Measurements from ENCODE around the gene EXOC3. TPM values are rescaled to one million over a fixed set of nuclear protein-coding genes. Genes with fewer than 3 reads are reported as not detected.
"Not testable (repeated sequence)": the region's sequence is repeated elsewhere in the genome, so short reads cannot be mapped to it uniquely, and the experiment has no call there.

Gene EXOC3
- 10 to 100 TPM; 65.2 to 75.1 TPM for total RNA-seq
- long read RNA-seq, transcript EXOC3-209 (13 exons, 2,825 nt): major isoform, 24 of 47 reads
- long read RNA-seq, partial matches to known transcripts: 13 of 47 reads
- long read RNA-seq, other reads (novel, unspliced or antisense): 4 of 47 reads

DNA sequence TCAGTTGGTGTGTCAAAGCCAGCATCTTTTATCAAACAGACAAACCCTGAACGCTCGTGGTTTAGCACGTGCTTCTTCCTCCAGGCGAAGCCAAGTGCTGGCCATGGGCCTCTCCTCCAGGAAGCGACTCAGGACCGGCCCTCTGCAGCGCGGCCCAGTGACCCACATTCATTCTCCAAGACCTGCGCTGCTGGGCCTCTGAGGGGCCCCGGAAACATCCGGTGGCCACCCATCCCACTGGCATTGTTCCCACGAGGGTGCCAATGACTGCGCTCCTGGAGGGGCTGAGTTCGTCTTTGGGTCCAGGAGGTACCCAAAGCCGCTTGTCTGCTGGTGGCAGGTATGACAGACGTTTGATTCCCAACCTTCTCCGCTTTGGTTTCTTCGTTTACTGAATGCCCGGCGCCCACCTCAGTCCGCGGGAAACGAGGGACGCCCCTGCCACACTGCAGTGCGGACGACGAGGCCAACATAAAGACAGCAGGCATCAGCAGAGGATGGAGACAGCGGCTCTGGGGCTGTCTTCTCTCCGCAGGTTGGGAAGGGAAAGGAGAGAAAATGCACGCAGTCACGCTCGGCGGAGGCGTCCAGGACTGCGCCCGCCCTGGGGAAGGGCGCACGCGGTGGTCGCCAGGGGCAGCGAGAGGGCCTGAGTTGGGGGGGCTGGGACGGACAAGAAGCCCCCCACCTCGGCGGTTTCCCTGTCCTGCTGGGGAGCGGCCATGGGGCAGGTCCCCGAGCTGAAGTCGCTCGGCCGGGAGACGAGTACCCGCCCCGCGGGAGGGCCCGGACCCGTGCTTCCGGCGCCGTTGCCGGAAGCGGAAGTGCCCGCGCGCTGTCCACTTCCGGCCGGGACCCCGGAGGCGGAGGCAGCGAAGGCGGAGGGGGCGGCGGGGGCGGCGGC is at the start of gene EXOC3:
Gene EXOC3, plus strand, starts transcription at position 842 of the 904 bp plus-strand sequence. CDS start 3,030 bp downstream, outside the sequence.
- intact Hi-C loops (cut with DNase I, micrococcal nuclease): no loop called here
- peak; percentile 67 to 81 for DNase-seq
- ATAC-seq: peak; percentile 93

DNA sequence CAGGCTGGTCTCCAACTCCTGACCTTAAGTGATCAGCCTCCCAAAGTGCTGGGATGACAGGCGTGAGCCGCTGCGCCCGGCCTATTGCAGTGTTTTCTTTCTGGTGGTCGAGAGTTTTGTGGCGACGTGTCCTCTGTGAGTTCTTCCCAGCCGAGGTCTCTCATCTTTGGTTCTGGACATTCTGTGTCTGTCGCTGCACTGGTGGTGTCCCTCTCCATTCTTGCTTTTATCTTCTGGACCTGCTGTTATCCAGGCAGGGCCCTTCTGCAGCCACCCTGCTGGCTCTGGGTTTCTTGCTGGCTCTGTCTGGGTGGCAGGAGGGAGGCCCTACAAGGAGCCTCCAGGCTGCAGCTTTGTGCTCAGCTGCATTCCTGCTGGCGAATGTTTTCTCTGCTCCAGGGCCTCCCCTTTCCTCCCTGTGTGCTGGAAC is 49.1 kb upstream of the EXOC3 start:
- intact Hi-C loops (cut with DNase I, micrococcal nuclease): no loop called here
- ATAC-seq (no peak), DNase-seq (no peak)

DNA sequence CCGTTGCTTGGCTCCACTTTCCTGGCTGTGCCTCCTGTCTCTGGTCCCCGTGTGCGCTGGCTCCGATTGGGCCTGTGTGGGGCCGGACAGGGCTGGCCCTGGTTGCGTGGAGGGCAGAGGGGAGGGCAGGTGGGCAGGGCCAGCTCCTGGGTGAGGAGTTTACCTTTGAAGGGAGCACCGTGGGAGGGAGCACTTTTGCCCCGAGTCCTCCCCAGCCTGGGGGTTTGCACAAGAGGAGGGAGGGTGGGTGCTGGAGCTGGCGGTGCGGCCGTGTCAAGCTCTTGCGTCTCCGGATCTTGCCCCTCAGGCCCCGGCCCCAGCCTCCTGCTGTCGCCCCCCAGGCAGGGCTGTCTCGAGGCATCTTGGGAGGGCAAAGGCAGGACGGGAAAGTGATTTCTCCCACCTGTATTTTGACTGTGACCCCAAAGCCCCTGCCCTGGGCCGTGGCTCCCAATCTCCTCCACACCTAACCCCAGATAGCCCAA is 48.3 kb upstream of the EXOC3 start:
- DNase-seq (no peak), ATAC-seq (no peak)
- intact Hi-C loops (cut with DNase I, micrococcal nuclease): no loop called here

DNA sequence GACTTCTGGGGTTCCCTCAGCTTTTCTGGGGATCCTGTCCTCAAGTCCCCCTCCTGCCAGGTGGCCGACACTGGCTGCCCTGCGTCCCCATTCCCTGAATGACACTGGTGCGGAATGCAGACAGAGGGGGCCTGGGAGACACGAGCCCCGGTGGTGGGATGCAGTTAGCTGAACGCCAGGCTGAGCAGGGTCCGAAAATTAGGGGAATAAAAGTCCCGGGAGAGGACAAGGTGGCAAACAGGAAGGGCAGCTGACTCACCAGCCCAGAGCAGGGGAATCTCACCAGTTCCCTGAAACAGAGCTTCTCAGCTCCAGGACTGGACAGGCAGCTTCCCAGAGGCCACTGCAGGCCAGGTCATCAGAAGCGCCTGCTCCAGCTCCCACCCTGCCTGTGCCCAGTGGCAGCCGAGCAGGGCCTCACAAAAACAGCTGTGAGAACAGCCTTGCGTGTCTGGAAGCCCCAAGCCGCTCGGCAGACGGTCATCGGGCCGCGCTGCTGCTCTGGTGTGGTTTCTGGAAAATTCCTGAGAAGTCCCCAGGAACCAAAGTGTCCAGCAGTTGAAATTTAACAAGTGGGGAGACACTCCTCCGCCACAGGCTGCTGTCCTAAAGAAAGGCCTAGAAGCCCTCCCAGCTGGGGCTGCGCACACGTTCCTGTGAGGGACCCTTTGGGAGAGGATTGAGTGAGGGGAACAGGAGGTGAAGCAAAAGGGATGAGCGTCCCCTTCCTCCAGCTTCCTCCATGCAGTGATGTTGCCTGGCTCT is 47.6 kb upstream of the EXOC3 start:
- ATAC-seq: no peak
- intact Hi-C loops (cut with DNase I, micrococcal nuclease): no loop called here
- DNase-seq: no peak

DNA sequence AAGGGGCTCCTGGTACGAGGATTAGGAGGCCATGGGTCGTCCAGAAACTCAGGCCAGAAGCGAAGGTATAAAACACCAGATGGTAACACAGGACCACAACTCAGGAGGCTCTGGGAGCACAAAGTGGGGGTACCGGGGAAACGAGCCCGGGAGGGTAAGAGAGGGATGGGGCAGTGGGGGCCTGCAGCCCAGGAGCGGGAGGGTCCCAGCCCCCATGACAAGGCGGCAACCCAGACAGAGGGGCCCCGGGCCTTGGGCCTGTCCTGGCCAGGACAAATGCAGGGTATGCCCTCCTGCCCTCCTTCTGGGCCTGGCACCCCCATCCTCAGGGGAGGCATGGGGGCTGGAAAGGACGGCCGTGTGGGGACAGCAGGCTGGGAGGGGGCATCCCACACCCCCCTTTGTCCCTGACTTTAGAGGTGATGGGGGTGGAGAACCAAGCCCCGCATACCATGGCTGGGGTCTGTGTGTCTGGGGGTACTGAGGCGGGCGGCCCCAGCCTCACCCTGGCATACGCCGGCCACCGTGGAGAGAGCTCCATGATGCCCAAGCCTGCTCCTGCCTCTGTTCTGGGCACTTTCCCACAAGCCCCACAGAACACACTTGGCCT is 47.0 kb upstream of the EXOC3 start:
- ATAC-seq: no peak
- DNase-seq: no peak
- intact Hi-C loops (cut with DNase I, micrococcal nuclease): no loop called here

DNA sequence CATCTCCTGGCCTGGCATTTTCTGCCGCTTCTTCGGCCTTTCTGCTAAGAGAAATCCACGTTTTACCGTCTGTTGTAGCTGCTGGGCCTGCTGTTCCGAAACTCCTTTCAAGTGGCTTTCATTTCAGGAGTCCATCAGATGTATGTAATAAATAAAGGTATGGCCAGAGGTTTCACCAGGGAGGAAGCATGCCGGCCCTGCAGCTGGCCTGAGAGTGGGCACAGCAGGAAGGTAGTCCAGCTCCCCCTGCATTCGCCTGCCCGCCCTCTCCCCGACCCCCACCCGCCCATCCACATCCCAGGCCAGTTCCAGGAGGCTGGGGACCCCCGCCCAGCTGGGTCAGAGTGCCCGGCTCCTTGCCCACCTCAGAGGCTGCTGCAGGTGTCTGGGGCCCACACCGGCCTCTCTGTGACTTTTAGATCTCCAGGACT is 46.4 kb upstream of the EXOC3 start:
- no peak for ATAC-seq
- DNase-seq: no peak
- intact Hi-C loops (cut with DNase I, micrococcal nuclease): no loop called here

DNA sequence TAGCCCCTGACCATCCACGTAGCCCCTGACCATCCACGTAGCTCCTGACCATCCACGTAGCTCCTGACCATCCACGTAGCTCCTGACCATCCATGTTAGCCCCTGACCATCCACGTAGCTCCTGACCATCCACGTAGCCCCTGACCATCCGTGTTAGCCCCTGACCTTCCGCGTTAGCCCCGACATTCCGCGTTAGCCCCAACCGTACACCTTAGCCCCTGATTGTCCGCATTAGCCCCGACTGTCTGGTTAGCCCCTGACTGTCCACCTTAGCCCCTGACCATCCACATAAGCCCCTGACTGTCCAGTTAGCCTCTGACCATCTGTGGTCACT is 44.9 kb upstream of the EXOC3 start:
- intact Hi-C loops (cut with DNase I, micrococcal nuclease); ATAC-seq; DNase-seq: not testable (repeated sequence)

DNA sequence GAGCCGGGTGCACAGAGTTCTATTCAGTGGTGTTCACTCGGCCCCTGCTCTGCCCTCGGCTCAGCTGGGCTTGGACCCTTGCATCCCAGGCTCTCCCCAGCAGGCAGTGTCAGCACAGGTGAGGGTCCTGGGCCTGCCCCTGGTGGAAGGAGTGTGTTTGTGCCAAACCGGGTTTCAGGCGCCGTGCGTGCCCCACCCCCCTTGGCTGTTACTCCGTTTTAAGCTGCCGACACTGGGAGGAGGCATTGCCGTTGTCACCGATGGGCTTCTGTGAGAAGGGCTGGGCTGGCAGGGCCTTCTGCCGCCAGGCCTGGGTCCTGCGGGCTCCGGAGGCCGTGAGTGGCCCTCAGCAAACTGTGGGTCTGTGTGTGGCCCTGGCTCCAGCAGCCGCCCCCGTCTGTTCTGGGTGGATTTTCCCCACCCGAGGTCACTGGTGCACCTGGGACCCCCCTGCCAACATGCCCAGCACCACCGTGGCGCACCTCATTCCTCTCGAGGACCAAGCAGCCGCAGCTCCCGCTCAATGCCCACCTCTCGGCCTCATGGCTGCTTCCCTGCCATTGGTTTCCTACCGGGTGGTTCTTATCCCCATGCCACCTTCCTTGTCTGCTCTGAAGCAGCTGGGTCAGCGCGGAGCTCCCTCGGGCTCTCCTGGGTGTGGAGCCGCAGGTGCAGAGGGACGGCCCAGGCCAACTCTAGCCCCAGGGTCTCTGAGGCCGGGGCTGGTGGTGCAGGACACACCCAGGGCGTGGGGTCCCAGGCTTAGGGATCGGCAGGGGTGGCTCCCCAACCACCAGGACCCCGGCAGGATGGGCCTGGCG is 44.3 kb upstream of the EXOC3 start:
- intact Hi-C loops (cut with DNase I, micrococcal nuclease): no loop called here

DNA sequence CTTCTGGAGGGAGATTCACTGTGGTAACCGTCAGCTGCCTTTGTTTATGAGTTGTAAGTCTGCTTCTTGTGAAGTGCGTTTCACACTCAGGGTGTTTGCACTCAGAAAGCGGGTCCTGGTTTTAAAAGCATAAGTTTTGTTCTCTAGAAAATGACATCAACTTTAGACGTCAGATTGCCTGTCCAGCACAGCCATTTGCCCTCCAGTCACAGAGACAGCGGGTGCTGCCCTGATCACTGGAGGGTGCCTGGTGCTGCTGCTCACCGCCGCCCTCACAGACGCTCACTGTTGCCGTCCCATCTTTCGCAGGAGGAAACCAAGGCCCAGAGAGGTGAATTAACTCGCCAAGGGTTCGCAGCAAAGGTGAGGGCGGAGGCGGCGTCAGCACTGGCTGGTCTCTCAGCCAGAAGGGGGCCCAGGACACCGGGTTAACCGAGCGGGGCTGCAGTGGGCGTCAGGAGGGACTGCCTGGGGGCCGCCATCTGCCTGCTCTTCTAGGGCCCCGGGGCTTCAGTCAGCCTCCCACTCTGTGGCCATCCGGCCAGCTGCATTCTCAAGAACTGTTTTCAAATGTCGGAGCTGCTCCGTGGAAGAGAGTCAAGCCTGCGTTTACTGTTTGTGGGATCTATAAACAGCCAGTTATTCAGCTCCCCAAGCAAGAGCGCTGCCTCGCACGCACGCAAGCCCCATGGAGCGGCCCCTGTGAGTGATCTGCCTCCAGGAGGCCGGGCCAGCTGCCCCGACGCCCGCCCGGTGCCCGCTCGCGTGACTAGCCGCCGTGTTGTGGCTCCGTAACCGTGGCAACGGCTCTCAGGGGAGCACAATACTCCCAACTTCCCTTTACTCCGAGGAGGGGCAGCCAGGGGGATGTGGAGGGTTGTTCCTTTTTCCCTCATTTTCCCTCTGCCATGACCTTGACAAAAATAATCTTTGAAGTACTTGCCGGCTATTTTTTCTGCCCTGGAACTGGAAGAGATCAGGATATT is 43.4 kb upstream of the EXOC3 start:
- intact Hi-C loops (cut with DNase I, micrococcal nuclease): no loop called here
- peak; percentile 65 for ATAC-seq
- DNase-seq: peak; percentile 71 to 82

More for the DNA sequence above, 44.3 kb upstream of the EXOC3 start:
- no peak for DNase-seq
- no peak for ATAC-seq

DNA sequence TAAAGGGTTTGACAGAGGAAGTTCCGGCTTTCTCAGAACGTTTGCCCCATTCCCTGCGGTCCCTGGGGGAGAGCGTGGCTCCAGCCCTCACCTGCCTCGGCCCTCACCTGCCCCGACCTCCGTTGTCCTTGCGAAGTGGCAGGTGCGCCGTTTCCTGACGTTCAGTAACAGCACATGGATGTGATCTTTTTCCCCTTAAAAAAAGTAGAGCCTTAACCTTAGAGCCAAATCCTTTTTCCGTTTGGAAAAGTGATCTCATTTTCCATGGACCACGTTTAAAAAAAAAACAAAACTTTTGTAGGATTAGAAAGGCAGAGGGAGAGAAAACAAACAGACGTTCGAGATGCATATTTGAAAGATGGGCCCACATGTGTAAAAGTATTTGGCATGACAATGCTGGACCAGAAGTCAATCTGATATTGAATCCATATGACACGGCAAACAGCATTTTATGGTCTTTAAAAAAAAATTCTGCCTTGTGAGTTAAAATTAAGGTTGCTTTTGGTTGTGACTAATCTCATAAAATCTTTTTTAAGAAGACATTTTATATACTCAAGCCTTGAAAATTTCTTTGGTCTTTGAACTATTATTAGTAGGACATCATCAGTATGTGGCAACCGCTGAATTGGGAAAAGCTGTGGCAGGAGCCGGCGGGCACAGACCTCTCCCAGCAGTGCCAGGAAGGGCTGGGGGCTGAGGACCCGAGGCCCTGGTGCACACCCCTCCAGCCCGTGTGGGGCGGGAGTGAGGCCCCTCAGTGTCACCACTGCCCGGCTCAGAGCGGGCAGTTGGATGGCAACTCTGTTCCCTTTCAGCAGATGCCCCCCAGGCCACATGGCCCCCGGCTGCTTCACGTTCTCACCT is 42.5 kb upstream of the EXOC3 start:
- DNase-seq: no peak
- intact Hi-C loops (cut with DNase I, micrococcal nuclease): no loop called here
- ATAC-seq: no peak

DNA sequence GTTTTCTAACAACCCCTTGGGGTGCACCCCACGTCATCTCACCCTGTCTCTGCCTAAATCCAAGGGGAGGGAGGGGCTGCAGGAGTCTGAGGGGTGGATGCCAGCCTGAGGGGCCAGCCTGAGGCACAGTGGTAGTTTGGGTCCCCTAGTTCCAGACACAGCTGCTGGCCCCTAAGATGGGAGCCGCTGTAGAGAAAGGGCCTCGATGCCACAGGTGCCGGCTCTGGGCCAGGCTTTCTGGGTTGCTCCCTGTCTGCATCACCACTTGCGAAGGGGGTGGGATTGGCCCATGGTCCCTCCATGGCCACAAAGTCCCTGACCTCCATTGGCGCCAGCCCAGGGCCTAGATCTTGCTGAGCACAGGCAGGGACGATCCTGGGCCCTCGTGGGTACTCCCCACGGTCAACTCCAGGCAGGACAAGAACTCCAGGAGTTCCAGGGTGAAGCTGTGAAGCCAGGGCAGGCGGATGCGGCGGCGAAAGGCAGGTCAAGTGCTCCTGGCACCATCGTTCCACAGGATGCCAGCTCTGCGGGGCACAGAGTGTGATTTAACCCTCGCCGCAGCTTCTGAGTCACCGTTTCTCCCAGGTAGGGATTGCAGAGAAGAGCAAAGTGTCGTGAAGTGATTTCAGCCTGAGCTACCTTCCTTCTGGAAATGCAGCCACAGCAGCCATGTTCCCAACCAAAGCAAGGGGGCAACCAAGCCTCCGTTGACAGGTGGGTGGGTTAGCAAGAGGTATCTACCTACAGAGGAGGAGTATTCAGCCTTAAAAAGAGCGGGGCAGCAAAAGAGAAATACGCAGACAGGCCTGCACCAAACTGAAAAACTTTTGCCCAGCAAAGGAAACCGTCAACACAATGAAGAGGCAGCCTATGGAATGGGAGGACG is 41.6 kb upstream of the EXOC3 start:
- DNase-seq (no peak), ATAC-seq (no peak)

DNA sequence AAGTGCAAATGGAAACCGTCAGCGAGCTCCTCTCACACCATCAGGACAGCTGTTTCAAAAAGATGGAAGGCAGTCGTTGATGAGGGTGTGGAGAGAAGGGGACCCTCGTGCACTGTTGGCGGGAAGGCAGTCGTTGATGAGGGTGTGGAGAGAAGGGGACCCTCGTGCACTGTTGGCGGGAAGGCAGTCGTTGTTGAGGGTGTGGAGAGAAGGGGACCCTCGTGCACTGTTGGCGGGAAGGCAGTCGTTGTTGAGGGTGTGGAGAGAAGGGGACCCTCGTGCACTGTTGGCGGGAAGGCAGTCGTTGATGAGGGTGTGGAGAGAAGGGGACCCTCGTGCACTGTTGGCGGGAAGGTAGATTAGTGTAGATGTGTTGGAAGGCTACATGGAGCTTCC is 40.8 kb upstream of the EXOC3 start:
- ATAC-seq; DNase-seq; intact Hi-C loops (cut with DNase I, micrococcal nuclease): not testable (repeated sequence)

More for the DNA sequence above, 41.6 kb upstream of the EXOC3 start:
- intact Hi-C loops (cut with DNase I, micrococcal nuclease): no loop called here

DNA sequence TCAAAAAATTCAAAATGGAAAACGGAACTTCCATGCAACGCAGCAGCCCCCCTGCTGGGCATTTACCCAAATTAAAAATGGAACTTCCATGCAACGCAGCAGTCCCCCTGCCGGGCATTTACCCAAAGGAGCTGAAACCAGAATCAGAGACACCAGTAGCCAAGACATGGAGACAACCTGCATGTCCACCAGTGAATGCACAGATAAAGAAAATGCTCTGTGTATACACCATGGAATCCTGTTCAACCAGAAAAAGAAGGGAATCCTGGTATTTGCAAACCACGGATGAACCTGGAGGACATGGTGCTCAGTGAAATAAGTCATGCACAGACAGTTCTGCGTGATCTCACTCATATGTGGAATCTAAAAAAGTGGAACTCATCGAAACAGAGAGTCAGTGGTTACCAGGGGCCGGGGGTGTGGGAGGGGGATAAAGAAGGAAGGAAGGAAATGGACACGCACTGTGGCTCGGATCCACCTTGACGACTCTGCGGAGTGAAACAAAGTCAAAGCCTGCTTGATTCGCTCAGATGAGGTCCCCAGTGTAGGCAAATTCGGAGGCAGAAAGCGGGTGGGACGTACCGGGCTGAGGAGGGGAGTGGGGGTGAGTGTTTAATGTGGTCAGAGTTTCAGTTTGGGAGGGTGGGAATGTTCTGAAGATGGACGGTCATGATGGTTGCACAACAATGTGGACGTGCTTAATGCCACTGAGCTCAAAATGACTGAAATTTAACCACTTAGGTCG is 40.2 kb upstream of the EXOC3 start:
- intact Hi-C loops (cut with DNase I, micrococcal nuclease): no loop called here
- ATAC-seq: no peak
- DNase-seq: no peak

DNA sequence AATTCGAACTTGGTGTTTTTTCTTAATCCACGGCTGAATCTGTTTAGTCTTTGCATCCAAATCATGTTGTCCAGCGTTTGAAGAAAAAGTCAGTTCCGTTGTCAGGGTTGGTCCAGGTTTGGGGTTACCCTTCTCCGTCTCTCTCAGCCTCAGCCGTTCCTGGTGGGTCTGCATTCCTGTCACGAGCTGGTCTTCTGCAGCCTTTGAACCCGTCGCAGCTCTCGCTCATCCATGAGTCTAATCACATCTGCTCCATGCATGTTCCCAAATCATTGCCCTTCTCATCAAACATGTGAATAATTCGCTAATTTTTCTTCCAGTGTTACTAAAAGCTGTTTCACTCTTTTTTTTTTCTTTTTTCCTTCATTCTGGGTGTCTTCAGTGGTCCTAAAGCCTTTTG is 39.0 kb upstream of the EXOC3 start:
- intact Hi-C loops (cut with DNase I, micrococcal nuclease): no loop called here
- no peak for DNase-seq
- no peak for ATAC-seq

Data from left colon (tissue), 2 donors.